Body of pancreas (tissue), 4 donors: ENCODE results near the gene ABRACL.

Source experiments
- CTCF ChIP-seq, 7 experiments: fragments of 450-650 bp in 4 of 7; fragments of 200-600 bp in 3 of 7; sonication (generic) in 3 of 7; IDR thresholded peaks; one replicate each; pipeline ENCODE4 v1.5.1; 2016 to 2019; ENCODE audit warnings: antibody characterized with exemption in 7 of 7
- POLR2A ChIP-seq, 3 donors: fragments of 450-650 bp; IDR thresholded peaks; one replicate each; pipeline ENCODE4 v1.6.1; 2016; ENCODE audit warnings: antibody characterized with exemption in 3 of 3, mild to moderate bottlenecking in 2 of 3

DNA sequence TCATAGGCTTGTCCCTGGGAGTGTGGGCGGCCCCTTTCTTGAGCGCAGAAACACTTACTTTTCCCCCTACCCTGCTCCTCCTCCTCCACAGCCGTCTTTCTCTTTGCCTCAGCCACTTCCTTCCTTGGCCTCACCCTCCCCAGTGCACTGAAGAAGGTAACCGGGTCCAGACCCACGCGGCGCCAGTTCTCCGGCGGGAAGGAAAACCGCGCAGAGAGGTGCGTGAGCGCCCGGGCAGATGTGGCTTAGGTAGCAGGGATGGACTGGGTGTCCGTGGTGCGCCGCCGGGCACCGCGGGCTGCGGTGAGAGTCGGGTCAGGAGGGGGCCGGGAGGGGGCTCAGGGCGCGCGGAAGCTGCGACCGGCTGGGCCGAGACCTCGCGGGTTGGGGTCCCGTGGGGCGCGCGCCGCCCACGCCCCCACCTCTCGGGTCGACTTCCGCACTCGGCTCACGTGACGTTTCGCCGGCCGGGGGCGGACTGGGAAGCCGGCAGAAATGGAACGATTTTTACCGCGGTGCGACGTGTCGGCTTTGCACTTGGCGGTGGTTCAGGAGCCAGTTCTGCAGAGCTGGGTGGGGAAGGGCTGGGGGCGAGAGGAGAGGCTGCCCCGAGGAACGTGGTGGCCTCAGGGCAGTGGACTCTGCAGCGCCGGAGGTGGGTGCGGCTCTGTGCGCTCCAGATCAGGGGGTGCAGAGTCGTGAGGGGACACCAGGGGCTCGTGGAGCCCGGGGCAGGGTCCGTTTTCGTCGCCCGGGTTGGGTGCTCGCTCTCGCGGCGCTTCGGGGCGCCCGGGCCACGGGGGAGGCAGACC lies at the start of gene ABRACL:
- TF ChIP-seq CTCF (IDR thresholded peaks at IDR 0.05) (no peak), POLR2A (IDR thresholded peaks at IDR 0.05) (peak; percentile 26 to 75 (median 71))
